WTC11 (cell line): ENCODE results near the gene IDUA. TPM values are rescaled to one million over a fixed set of nuclear protein-coding genes. Genes with fewer than 3 reads are reported as not detected.
"Not testable (repeated sequence)": the region's sequence is repeated elsewhere in the genome, so short reads cannot be mapped to it uniquely, and the experiment has no call there.

ENCODE experiments used
- ATAC-seq: fragments of 200-7000 bp; cut with Tn5 transposase; 2 replicates; pipeline ENCODE4 v1.10.0; 2021; ENCODE audit warnings: mild to moderate bottlenecking, moderate library complexity
- CTCF ChIA-PET: fragments of 300-600 bp; sonication (Branson Sonifier 250); formaldehyde crosslinking; loops from one replicate; lab custom pipeline; 2021; ENCODE audit warnings: antibody characterized with exemption; lab: Charles Lee
- POLR2A ChIA-PET: fragments of 350-600 bp; sonication (Branson Sonifier 250); formaldehyde crosslinking; loops from one replicate; lab custom pipeline; 2021; ENCODE audit warnings: antibody characterized with exemption; lab: Charles Lee
- DNase-seq: peaks from one replicate; pipeline ENCODE4 v3.0.0; 2021; ENCODE audit warnings: low spot score
- H3K27ac Mint-ChIP-seq: 2 replicates; pipeline ENCODE4 v1.8.0; 2021; ENCODE audit warnings: mixed read lengths
- H3K27me3 Mint-ChIP-seq: 2 replicates; pipeline ENCODE4 v1.8.0; 2021; ENCODE audit warnings: low read depth, mild to moderate bottlenecking, moderate library complexity, mixed read lengths
- H3K36me3 Mint-ChIP-seq: 2 replicates; pipeline ENCODE4 v1.8.0; 2021; ENCODE audit warnings: mixed read lengths
- H3K4me1 Mint-ChIP-seq: 2 replicates; pipeline ENCODE4 v1.8.0; 2022; ENCODE audit warnings: mixed read lengths
- H3K4me3 Mint-ChIP-seq: 2 replicates; pipeline ENCODE4 v1.8.0; 2021; ENCODE audit warnings: mild to moderate bottlenecking, moderate library complexity, mixed read lengths
- H3K9me3 Mint-ChIP-seq: 2 replicates; pipeline ENCODE4 v1.8.0; 2021; ENCODE audit warnings: mixed read lengths
- ARID4B ChIP-seq: sonication (generic); formaldehyde crosslinking; IDR thresholded peaks from 2 replicates; pipeline ENCODE4 v1.8.0; 2023; ENCODE audit warnings: missing genetic modification reagents, mild to moderate bottlenecking, borderline replicate concordance
- ATF2 ChIP-seq: sonication (generic); formaldehyde crosslinking; IDR thresholded peaks from 2 replicates; pipeline ENCODE4 v1.8.1; 2022; ENCODE audit warnings: low read depth, missing genetic modification reagents, borderline replicate concordance
- CDX4 ChIP-seq: fragments of 250-450 bp; sonication (Bioruptor Pico); IDR thresholded peaks from 2 replicates; pipeline ENCODE4 v1.9.0; 2021; ENCODE audit warnings: moderate library complexity, mild to moderate bottlenecking, inconsistent platforms, borderline replicate concordance
- FOXJ3 ChIP-seq: sonication (generic); formaldehyde crosslinking; IDR thresholded peaks from 2 replicates; pipeline ENCODE4 v1.9.0; 2021; ENCODE audit warnings: missing genetic modification reagents, mild to moderate bottlenecking, borderline replicate concordance
- GABPB1 ChIP-seq: sonication (generic); formaldehyde crosslinking; IDR thresholded peaks from 2 replicates; pipeline ENCODE4 v1.8.1; 2023; ENCODE audit warnings: mild to moderate bottlenecking, missing genetic modification reagents
- NFATC4 ChIP-seq: fragments of 250-450 bp; sonication (Bioruptor Pico); IDR thresholded peaks from 2 replicates; pipeline ENCODE4 v1.9.0; 2021; ENCODE audit warnings: mild to moderate bottlenecking
- NR2C2 ChIP-seq: sonication (generic); formaldehyde crosslinking; IDR thresholded peaks from 2 replicates; pipeline ENCODE4 v1.8.0; 2022; ENCODE audit warnings: mild to moderate bottlenecking, missing genetic modification reagents
- NR3C1 ChIP-seq: sonication (generic); formaldehyde crosslinking; conservative IDR thresholded peaks from 2 replicates; pipeline ENCODE4 v1.8.1; 2023; ENCODE audit warnings: low read depth, mild to moderate bottlenecking, missing genetic modification reagents
- OVOL2 ChIP-seq: fragments of 250-450 bp; sonication (Bioruptor Pico); IDR thresholded peaks from 2 replicates; pipeline ENCODE4 v1.9.0; 2021; ENCODE audit warnings: mild to moderate bottlenecking, borderline replicate concordance
- RORB ChIP-seq: fragments of 250-450 bp; sonication (Bioruptor Pico); IDR thresholded peaks from 2 replicates; pipeline ENCODE4 v1.9.0; 2021; ENCODE audit warnings: mild to moderate bottlenecking
- SMAD3 ChIP-seq: sonication (generic); formaldehyde crosslinking; IDR thresholded peaks from 2 replicates; pipeline ENCODE4 v1.8.0; 2022; ENCODE audit warnings: missing genetic modification reagents, mild to moderate bottlenecking, borderline replicate concordance
- TCF7 ChIP-seq: sonication (generic); formaldehyde crosslinking; IDR thresholded peaks from 2 replicates; pipeline ENCODE4 v1.8.0; 2022; ENCODE audit warnings: mild to moderate bottlenecking, low read depth, missing genetic modification reagents, moderate library complexity
- USF1 ChIP-seq: sonication (generic); formaldehyde crosslinking; IDR thresholded peaks from 2 replicates; pipeline ENCODE4 v1.8.0; 2022; ENCODE audit warnings: mild to moderate bottlenecking, missing genetic modification reagents
- ZNF219 ChIP-seq: sonication (generic); formaldehyde crosslinking; IDR thresholded peaks from 2 replicates; pipeline ENCODE4 v1.8.0; 2023; ENCODE audit warnings: missing genetic modification reagents, mild to moderate bottlenecking, borderline replicate concordance
- ZNF416 ChIP-seq: fragments of 250-450 bp; sonication (Bioruptor Pico); IDR thresholded peaks from 2 replicates; pipeline ENCODE4 v1.9.0; 2021; ENCODE audit warnings: mild to moderate bottlenecking, inconsistent platforms
- total RNA-seq: library from RNA; stranded (reverse); gene quantifications from 3 replicates; pipeline ENCODE4 v1.2.3, GENCODE V29; 2021

IDUA gene
- total RNA-seq, 1 experiment from 2014 or later, result 8.7 TPM

GRCh38 chr4:1045193-1045594 is 58.4 kb downstream of the IDUA start:
- no peak for DNase-seq
- no peak for TF ChIP-seq RORB
- TF ChIP-seq ARID4B (CRISPR knock-in tag), result no peak
- no peak for TF ChIP-seq ZNF416
- TF ChIP-seq SMAD3, result no peak
- TF ChIP-seq NR3C1 (CRISPR knock-in tag), result no peak
- TF ChIP-seq ZNF219 (CRISPR knock-in tag), result no peak
- no peak for TF ChIP-seq FOXJ3
- no peak for TF ChIP-seq GABPB1 (CRISPR knock-in tag)
- TF ChIP-seq NFATC4, result no peak
- no peak for TF ChIP-seq TCF7
- no peak for TF ChIP-seq ATF2
- TF ChIP-seq NR2C2 (CRISPR knock-in tag), result no peak
- no peak for TF ChIP-seq CDX4 (CRISPR knock-in tag)
- no peak for ATAC-seq
- Mint-ChIP-seq H3K27me3 (peaks cover 15% of the 10 kb centered on the region), H3K4me1 (0 out of 2 replicates have a peak, but pooled peaks cover 3% of the 10 kb centered on the region), H3K4me3 (no peak overlapping the region), H3K9me3 (no peaks in the 10 kb centered on the region), H3K36me3 (no peaks in the 10 kb centered on the region), H3K27ac (no peak overlapping the region)
- ChIA-PET CTCF (no interaction called here), POLR2A (no interaction called here)

GRCh38 chr4:1045595-1046201 is 58.9 kb downstream of the IDUA start:
- ATAC-seq, result no peak

GRCh38 chr4:1046581-1047011 is 59.8 kb downstream of the IDUA start:
- H3K27me3 Mint-ChIP-seq, result peaks cover 26% of the 10 kb centered on the region
- POLR2A ChIA-PET, CTCF ChIA-PET, H3K36me3 Mint-ChIP-seq, H3K9me3 Mint-ChIP-seq, H3K4me1 Mint-ChIP-seq, H3K27ac Mint-ChIP-seq: not testable (repeated sequence)
- ATAC-seq, result peak; percentile 21
- H3K4me3 Mint-ChIP-seq, result peak overlapping the region; percentile 40
- peak; percentile 67 for DNase-seq

More at GRCh38 chr4:1045595-1046201, 58.9 kb downstream of the IDUA start:
- no peak overlapping the region for H3K4me3 Mint-ChIP-seq
- TF ChIP-seq ARID4B (CRISPR knock-in tag), result no peak
- no peak for TF ChIP-seq OVOL2 (CRISPR knock-in tag)
- no peak for TF ChIP-seq USF1 (CRISPR knock-in tag)
- no peak overlapping the region for H3K27ac Mint-ChIP-seq
- ChIA-PET POLR2A (no interaction called here), CTCF (no interaction called here)
- peaks cover 20% of the 10 kb centered on the region for H3K27me3 Mint-ChIP-seq
- H3K36me3 Mint-ChIP-seq, result no peaks in the 10 kb centered on the region
- H3K4me1 Mint-ChIP-seq, result 0 out of 2 replicates have a peak, but pooled peaks cover 3% of the 10 kb centered on the region
- DNase-seq, result no peak
- no peaks in the 10 kb centered on the region for H3K9me3 Mint-ChIP-seq
